M059J (cell line): Measurements from ENCODE around the gene DISC1. TPM values are rescaled to one million over a fixed set of nuclear protein-coding genes. Genes with fewer than 3 reads are reported as not detected.
"Not testable (repeated sequence)": the region's sequence is repeated elsewhere in the genome, so short reads cannot be mapped to it uniquely, and the experiment has no call there.

Experiments used
- DNase-seq: peaks from one replicate; pipeline ENCODE4 v3.0.0-alpha.2; 2012; ENCODE audit warnings: low read depth
- total RNA-seq: library from RNA; depleted of rRNA; stranded (reverse); fragments of >200 nt; shearing (Covaris generic); gene quantifications from 2 replicates; pipeline ENCODE4 v1.2.3, GENCODE V29; 2014

DISC1 gene
- total RNA-seq, 1 experiment from 2014 or later, result 5.8 TPM

DNA sequence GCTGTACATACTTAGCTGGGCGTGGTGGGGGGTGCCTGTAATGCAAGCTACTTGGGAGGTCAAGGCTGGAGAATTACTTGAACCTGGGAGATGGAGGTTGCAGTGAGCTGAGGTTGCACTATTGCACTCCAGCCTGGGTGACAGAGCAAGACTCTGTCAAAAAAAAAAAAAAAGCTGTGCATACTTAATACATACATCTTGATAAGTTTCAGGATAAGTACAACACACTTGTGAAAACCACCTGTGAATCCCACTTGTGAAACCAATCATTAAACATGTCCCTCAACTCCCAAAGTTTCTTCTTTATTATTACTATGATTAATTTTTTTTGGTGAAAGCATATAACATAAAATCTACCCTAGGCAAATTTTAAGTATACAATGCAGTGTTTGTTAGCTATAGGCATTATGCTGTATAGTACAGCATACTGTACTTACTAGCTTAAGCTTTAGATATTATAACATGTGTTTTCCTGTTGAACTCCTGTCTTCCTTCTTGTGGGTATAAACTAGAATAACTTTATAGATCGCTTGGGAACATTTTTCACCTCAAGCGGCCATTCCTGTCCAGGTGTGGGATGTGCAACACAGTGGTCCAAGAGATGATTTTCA lies 41.4 kb downstream of the DISC1 start:
- no peak for DNase-seq

DNA sequence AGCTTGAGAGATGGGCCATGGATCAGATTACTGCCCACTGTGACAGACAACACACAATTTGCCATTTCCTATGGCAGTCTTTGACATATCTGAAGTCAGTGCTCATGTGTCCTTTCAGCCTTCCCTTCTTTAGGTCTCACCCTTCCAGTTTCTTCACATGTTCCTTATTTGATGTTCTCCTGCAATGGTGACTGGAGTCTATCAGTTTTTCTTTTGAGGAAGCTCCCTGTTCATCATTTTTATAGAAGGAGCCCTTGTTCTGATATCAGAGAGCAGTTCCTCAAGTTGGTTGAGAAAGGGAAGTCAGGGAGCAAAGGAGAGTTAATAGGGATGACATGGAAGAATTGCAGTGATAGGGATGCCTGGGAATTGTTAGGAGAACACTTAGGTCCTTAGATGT lies 42.2 kb downstream of the DISC1 start:
- no peak for DNase-seq

DNA sequence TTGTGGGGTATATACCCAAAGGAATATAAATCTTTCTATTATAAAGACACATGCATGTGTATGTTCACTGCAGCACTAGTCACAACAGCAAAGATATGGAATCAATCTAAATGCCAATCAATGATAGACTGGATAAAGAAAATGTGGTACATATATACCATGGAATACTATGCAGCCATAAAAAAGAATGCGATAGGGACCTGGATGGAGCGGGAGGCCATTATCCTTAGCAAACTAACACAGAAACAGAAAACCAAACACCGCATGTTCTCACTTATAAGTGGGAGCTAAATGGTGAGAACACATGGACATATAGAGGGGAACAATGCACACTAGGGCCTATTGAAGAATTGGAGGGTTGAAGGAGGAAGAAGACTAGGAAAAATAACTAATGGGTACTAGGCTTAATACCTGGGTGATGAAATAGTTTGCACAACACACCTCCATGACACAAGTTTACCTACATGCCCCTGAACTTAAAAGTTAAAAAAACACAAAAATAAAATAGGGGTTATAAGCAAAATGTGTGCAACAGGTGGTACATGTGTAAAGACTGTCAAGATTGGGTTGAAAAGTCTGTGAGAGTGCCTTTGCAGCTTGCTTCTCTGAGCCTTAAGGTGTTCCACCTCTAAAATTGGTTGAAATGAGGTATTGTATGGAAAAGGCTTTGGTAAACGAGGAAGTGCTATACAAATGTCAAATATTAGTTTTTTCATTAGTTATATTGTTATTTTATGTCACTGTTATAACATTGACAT lies 43.5 kb downstream of the DISC1 start:
- DNase-seq, result not testable (repeated sequence)

DNA sequence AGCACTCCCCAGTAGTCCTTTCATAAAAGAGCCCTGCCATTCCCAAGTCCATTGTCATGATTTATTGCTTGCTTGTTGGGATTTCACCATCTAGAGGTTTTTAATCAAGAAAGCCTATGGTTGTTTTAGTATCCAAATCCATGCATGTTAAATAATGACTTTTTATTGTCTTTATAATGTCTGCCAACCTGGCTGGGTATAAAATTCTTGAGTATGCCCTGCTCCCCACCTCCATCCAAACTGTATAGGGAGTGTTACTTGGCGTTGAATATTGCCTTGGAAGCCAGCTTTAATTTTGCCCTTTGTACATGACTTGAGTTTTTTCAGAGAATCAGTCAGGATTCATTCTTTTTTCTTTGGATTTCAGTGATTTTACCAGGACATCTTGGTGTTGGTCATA lies 44.2 kb downstream of the DISC1 start:
- no peak for DNase-seq

DNA sequence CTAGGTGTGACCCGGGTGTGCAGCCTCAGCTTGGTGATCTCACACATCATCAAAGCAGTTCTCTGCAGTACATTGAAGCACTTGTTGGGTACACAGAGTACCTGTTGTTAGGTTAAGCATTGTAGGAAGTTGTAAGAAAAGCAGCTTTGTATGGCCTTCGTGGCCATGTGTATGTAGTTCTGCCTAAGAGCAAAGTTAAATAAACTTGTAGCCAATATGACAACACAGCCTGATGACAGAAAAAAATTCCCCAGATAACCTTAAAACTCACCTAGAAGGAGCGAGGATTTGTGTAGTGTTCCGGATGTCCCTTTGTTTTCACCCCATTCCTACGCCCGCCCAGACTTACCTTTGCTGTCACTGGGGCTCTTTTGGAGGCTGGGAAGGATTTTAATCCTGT lies 48.0 kb downstream of the DISC1 start:
- no peak for DNase-seq

DNA sequence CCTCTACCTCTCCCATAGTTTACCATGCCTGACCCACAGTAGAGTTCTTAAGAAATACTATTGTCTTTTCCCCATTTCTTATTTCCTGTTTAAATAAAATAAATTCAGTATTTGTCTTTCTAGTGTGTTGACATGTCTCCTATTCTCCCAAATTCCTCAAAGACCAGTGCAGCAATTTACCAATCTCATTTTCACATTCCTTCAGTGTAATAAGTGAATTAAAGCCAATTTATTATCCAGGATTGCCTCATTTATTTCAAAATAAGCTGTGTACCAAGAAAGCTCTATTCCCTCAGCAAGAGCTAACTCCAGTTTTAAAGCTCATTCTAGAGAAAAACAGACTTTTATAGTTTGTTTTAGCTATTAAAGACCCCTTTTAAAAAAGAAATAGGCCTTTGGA lies 49.9 kb downstream of the DISC1 start:
- no peak for DNase-seq

DNA sequence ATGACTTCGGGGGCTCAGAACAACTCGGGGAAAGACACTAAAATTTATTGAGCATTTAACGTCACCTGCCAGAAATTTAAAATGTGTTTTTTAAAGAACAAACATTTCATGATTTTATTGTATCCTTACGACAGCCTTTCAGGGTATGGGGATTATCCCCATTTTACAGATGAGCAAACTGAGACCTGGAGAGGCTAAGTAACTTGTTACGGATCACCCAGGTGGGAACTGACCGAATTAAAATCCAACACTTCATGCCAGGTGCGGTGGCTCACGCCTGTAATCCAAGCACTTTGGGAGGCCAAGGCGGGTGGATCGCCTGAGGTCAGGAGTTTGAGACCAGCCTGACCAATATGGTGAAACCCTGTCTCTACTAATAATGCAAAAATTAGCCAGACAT lies 50.9 kb downstream of the DISC1 start:
- DNase-seq, result no peak

DNA sequence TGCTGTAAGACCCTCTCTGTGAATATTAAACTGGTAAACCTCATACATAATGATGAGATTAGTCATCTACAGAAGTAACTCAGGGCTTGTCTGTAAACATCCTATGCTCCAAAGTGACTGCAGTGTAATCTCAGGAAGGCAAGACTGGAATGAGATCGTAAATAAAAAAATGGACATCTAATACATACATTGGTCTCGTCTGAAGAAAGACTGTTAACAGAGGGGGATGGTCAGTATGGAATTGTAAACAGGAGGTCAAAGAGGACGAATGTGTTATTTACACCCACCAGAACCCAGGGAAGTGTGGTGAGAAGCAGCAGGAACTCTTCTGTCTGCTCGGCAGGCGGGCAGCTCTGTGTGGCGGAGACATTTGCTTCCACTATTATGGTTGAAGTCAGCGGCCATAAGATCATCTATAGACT lies 51.4 kb downstream of the DISC1 start:
- DNase-seq, result peak; percentile 70

DNA sequence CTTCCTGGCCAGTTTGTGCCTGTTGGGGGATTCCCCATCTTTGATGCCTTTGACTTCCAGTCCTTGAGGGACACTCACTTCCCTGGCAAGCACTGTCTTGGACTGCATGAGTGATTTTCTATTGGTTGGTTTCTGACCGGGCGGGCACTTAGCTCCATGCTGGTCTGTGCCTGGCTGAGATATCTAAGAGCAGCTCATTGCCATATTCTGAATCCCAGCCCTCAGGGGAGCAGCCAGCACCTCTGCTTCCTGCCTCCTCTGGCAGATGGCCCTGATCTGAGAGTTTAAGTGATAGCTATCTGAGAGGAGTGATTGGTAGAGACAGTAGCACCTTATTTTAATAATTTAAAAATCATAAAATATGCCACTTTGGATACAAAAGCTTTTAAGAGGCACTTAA lies 52.5 kb downstream of the DISC1 start:
- DNase-seq, result peak; percentile 59

DNA sequence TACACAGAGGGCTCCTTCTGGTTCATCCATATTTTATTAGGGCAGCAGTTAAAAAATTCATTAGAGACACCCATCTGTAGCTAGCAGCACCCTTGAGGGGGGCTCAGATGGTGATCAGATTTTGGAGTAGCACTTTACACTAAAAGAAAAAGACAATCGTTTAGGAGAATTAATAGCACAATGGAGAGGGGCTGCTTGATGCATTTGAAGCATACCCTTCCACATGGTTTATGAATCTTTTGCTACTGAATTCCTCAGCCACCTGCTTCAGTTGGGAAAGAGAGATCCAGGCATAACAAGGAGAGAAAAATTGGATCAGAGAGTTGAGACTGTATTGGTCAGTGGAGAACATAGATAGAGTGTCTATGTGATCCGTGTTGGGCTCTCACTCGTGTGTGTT lies 54.4 kb downstream of the DISC1 start:
- DNase-seq, result no peak

DNA sequence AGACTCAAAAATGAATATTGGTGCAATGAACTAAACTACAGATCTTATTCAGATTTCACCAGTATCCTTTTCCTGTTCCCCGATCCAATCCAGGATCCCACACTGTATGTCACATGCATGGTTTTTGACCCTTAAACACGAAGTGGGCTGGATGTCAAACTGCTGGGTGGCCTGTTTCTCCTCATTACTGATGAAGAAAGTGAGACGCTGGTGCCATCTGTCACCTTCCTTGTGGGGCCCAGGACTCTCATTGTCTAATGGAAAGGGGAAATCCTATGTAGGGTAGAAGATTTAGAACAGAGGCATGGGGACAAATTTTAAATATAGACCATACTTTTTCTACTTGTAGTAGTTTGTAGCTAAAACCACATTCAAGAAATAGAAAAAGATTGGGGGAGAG lies 56.2 kb downstream of the DISC1 start:
- DNase-seq, result no peak

DNA sequence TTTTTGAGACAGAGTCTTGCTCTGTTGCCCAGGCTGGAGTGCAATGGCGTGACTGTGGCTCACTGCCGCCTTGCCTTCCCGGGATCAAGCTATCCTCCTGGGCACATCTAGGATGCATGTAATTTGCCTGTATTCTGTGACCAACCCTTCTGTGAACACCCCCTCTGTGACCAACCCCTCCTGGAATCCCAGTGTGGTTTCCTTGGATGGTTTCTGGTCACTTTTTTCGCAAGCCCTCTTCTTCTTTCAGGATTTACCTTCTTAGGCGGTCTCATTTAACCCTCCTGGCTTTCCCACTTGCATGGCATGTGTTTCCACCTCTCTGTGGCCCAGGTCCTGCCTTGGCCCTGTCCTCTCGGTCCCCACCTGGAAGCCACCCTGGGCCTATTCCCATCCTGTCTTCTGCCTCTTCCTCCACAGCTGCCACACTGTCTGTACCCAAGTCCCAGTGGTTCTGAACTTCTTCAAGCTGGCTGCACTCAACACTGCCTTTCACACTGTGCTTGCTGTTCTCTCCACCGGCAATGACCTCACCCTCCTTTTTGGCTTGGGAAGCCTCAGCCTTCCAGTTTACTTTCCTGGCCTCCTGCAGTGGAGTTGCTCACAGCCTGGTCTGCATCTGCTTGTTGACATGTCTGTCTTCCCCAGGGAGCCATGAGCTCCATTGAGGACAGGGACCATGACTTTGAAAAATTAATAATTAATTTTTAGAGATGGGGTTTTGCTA lies 57.0 kb downstream of the DISC1 start:
- peak; percentile 63 for DNase-seq

DNA sequence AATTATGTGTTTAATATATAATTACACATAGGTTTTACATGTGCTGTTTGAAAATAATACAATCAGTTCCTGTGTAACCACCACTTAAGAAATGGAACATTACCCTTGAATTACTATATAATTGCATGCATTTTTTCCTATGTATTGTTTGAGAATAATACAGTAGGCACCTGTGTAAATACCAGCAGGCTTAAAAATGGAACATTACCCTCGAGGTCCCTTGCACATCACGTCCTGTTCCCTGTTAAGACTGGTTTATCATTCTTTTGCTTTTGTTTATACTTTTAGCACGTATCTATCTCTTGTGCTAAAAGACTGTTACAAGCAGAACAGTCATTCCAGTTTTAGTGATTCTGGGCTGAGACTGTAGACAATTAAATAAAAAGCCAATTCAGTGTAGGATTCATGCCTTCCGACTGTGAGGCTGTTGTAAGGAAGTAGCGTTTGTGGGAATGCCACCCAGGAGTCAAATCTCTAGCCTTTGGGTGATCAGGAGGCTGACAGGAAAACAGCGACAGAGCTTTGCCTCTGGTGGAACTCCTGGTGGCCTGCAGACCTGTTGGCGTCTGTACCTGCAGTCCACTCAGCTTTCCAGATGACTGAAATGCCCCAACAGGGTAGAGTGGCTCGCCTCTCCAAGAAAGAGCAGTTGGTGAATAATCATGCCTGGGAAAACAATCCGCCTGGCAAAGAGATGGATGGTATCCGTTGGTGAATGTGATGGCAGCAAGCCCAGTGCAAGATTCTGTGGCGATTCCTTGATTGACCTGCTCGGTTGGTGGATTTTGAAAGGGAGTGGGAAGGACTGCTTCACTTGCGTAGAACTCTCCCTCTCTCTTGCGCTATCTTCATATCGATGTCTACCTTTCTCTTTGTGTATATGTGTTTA lies 58.0 kb downstream of the DISC1 start:
- DNase-seq, result peak; percentile 92

DNA sequence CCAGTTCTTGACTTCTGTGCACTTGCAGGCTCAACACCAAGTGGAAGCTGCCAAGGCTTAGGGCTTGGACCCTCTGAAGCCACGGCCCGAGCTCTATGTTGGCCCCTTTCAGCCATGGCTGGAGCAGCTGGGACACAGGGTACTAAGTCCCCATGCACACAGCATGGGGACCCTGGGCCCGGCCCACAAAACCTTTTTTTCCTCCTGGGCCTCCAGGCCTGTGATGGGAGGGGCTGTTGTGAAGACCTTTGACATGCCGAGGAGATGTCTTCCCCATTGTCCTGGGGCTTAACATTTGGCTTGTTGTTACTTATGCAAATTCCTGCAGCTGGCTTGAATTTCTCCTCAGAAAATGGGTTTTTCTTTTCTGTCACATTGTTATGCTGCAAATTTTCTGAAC lies 59.8 kb downstream of the DISC1 start:
- no peak for DNase-seq

DNA sequence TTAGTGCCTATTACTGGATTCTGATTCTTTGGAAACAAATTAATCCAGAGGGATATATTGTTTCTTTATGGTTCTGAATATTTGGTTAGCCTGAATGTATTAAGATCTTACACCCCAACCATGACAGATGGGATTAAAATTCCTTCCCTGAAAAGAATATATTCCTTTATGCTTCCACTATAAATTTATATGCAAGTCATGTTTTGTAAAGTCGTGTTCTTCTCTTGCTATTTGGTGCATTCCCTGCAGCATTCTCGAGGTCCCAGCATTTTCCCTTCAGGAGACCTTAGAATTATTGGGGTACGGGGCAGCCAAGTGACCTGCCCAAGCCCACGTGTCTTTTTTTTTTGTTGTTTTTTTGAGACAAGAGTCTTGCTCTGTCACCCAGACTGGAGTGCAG lies 62.4 kb downstream of the DISC1 start:
- no peak for DNase-seq

DNA sequence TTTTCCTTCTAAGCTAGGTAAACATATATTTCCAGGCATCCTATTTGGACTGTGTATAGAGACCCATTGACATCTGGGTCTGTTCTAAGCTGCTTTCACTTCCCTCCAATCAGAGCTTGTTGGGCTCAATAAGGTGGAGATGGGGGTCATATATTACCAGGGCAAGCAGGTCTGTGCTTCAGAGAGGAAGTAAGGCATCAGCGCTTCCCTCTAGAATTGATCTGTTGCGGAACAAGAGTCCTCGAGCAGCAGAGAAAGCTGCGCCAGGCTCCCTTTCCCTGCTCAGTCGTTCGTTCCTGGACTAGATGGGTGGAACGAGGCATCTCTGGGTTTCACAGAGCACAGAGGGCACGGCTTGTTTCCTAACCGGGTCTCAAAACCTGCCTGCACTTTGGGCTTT lies 63.5 kb downstream of the DISC1 start:
- no peak for DNase-seq

DNA sequence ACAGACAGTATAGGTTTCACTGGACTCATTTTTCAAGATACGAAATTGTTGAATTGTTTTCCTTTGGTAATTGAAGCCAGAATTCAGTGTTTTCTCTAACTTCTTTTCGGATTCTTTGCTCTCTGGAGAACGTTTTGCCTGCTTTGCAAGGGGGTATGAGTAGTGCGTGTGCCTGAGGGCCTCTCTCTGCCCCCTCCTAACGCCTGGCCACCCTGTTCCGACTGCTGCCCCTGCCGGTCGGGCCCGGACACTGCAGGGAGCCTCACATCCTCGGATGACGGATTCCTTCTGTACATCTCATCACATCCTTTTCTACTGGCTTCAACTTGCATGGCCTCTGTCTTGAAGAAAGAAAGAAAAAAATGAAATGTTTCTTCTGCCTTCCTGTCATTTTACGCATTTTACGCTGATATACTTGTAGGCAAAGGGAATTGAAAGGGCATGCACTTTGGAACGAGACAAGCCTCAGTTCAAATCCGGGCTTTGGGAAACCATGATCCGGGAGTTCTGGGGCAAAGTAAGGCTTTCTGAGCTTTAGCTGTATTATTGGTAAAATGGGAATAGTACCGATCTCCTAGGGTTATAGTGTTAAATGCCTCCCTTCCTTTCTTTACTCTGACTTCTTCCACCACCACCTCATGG lies 65.1 kb downstream of the DISC1 start:
- no peak for DNase-seq

DNA sequence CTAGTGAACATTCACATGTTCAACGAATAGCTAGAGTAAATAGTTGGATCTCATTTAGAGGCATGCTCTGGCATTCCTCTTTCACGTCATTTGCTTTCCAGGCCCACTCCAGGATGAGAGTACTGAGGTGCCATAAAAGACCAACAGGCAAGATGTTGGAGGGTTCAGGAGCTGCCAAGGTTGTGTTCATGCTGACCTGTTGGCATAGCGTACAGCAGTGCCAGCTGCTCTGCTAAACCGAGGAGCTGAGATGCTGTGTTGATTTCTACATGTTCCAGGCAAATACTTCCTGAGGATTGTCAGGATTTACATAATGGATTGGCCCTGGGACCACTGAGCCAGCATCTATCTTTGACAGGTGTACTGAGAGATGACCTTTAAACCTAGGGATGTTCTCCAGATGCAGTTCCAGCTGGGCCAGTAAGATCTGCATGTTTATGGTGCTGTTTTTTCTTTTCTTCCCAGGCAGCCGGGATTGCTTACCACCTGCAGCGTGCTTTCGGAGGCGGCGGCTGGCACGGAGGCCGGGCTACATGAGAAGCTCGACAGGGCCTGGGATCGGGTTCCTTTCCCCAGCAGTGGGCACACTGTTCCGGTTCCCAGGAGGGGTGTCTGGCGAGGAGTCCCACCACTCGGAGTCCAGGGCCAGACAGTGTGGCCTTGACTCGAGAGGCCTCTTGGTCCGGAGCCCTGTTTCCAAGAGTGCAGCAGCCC lies 66.9 kb downstream of the DISC1 start:
- DNase-seq, result no peak

DNA sequence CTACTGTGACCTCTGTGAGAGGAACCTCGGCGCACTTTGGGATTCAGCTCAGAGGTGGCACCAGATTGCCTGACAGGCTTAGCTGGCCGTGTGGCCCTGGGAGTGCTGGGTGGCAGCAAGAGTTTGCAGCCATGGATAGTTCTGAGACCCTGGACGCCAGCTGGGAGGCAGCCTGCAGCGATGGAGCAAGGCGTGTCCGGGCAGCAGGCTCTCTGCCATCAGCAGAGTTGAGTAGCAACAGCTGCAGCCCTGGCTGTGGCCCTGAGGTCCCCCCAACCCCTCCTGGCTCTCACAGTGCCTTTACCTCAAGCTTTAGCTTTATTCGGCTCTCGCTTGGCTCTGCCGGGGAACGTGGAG lies 67.5 kb downstream of the DISC1 start:
- no peak for DNase-seq

DNA sequence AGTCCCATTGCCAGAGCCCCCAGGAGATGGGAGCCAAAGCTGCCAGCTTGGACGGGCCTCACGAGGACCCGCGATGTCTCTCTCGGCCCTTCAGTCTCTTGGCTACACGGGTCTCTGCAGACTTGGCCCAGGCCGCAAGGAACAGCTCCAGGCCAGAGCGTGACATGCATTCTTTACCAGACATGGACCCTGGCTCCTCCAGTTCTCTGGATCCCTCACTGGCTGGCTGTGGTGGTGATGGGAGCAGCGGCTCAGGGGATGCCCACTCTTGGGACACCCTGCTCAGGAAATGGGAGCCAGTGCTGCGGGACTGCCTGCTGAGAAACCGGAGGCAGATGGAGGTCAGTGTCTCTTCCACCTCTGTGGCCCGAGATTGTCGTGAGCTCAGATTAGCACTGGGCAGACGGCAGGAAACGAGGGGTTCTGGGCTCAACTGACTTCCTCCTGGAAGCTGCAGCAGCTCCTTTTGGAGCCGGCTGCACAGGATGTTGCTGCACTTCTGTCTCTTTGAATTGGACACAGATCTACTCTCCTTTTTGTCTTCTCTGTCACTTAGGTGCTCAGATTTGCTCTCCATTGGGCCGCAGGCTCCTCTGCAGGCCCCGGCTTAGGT lies 68.0 kb downstream of the DISC1 start:
- no peak for DNase-seq
